Measurements from ENCODE around the gene SH3BGR.
A peak's percentile ranks its signal among the peaks of the same experiment; 100 is the strongest.

The SH3BGR gene

GRCh38 chr21:39456665-39457064 lies 4.9 kb downstream of the SH3BGR start:
- no peak for DNase-seq (ENCODE audit: low read depth)

- DNase-seq (ENCODE audit: low read depth): no peak
Observed at GRCh38 chr21:39461419-39461818, 9.6 kb downstream of the SH3BGR start.

GRCh38 chr21:39463308-39463707 lies 11.5 kb downstream of the SH3BGR start:
- DNase-seq (ENCODE audit: low read depth): no peak

GRCh38 chr21:39466584-39466983 lies 14.8 kb downstream of the SH3BGR start:
- no peak for DNase-seq (ENCODE audit: low read depth)

GRCh38 chr21:39467746-39468145 lies 16.0 kb downstream of the SH3BGR start:
- no peak for DNase-seq (ENCODE audit: low read depth)

- no peak for DNase-seq (ENCODE audit: low read depth)
Observed at GRCh38 chr21:39468559-39468958, 16.8 kb downstream of the SH3BGR start.

- DNase-seq (ENCODE audit: low read depth): no peak
Observed at GRCh38 chr21:39471598-39471997, 19.8 kb downstream of the SH3BGR start.

- DNase-seq (ENCODE audit: low read depth): no peak
Observed at GRCh38 chr21:39472786-39473185, 21.0 kb downstream of the SH3BGR start.

- no peak for DNase-seq (ENCODE audit: low read depth)
Observed at GRCh38 chr21:39474611-39475010, 22.8 kb downstream of the SH3BGR start.

- no peak for DNase-seq (ENCODE audit: low read depth)
Observed at GRCh38 chr21:39479164-39479813, 27.5 kb downstream of the SH3BGR start.

- DNase-seq (ENCODE audit: low read depth): no peak
Observed at GRCh38 chr21:39479814-39480182, 28.0 kb downstream of the SH3BGR start.

- DNase-seq (ENCODE audit: low read depth): no peak
Observed at GRCh38 chr21:39480271-39480670, 28.5 kb downstream of the SH3BGR start.

- no peak for DNase-seq (ENCODE audit: low read depth)
Observed at GRCh38 chr21:39481886-39482285, 30.1 kb downstream of the SH3BGR start.

GRCh38 chr21:39483917-39484316 lies 32.1 kb downstream of the SH3BGR start:
- peak; percentile 41 for DNase-seq (ENCODE audit: low read depth)

GRCh38 chr21:39484711-39485276 lies 33.0 kb downstream of the SH3BGR start:
- peak; percentile 17 for DNase-seq (ENCODE audit: low read depth)

GRCh38 chr21:39489380-39489924 lies 37.7 kb downstream of the SH3BGR start:
- no peak for DNase-seq (ENCODE audit: low read depth)

GRCh38 chr21:39499156-39499555 lies 47.4 kb downstream of the SH3BGR start:
- no peak for DNase-seq (ENCODE audit: low read depth)

- DNase-seq (ENCODE audit: low read depth): no peak
Observed at GRCh38 chr21:39502631-39503030, 50.9 kb downstream of the SH3BGR start.

GRCh38 chr21:39503123-39503762 lies 51.5 kb downstream of the SH3BGR start:
- no peak for DNase-seq (ENCODE audit: low read depth)

GRCh38 chr21:39504230-39504629 lies 52.5 kb downstream of the SH3BGR start:
- DNase-seq (ENCODE audit: low read depth): no peak

GRCh38 chr21:39510240-39510639 lies 58.5 kb downstream of the SH3BGR start:
- DNase-seq (ENCODE audit: low read depth): no peak

GRCh38 chr21:39511102-39511501 lies 59.3 kb downstream of the SH3BGR start:
- no peak for DNase-seq (ENCODE audit: low read depth)

GRCh38 chr21:39513735-39514134 lies 62.0 kb downstream of the SH3BGR start:
- no peak for DNase-seq (ENCODE audit: low read depth)
